Ovary (tissue), 9 donors: ENCODE measurements around the gene LRRC4C. TPM values are rescaled to one million over a fixed set of nuclear protein-coding genes. Genes with fewer than 3 reads are reported as not detected.

Experiments used
- DNase-seq, 5 donors: peaks; one replicate each; pipeline ENCODE4 v3.0.0-alpha.2; 2019 to 2020
- H3K27ac ChIP-seq, 2 donors: fragments of 200-600 bp; one replicate each; pipeline versions ENCODE4 v1.5.1 to v1.8.0; 2019 to 2022
- H3K27me3 ChIP-seq: fragments of 200-600 bp; one replicate; pipeline ENCODE4 v1.8.0; 2022
- H3K36me3 ChIP-seq: fragments of 200-600 bp; sonication (generic); one replicate; pipeline ENCODE4 v1.5.1; 2019
- H3K4me1 ChIP-seq: one replicate; pipeline ENCODE4 v1.8.1; 2013; ENCODE audit warnings: mild to moderate bottlenecking, moderate library complexity; ENCODE audit not compliant: insufficient read depth
- H3K4me3 ChIP-seq: fragments of 200-600 bp; sonication (generic); one replicate; pipeline ENCODE4 v1.5.1; 2017
- H3K9me3 ChIP-seq, 2 donors: fragments of 200-600 bp in 1 of 2; sonication (generic) in 1 of 2; one replicate each; pipeline versions ENCODE4 v1.5.1 to v1.8.1; 2013 to 2019; ENCODE audit warnings: mild to moderate bottlenecking in 1 of 2, moderate library complexity in 1 of 2
- CTCF ChIP-seq, 3 donors: fragments of 450-650 bp in 2 of 3; fragments of 200-600 bp in 1 of 3; IDR thresholded peaks; one replicate each; pipeline versions ENCODE4 v1.5.1 to v1.8.0; 2016 to 2022; ENCODE audit warnings: antibody characterized with exemption in 3 of 3, mild to moderate bottlenecking in 1 of 3
- EP300 ChIP-seq: sonication (generic); formaldehyde crosslinking; IDR thresholded peaks from one replicate; pipeline ENCODE4 v1.6.1; 2017; ENCODE audit warnings: antibody characterized with exemption
- POLR2A ChIP-seq: fragments of 450-650 bp; IDR thresholded peaks from one replicate; pipeline ENCODE4 v1.6.1; 2017; ENCODE audit warnings: antibody characterized with exemption, mild to moderate bottlenecking, moderate library complexity
- WGBS, 3 donors: extraction: QIAGEN DNeasy Blood & Tissue Kit in 1 of 3; methylation state at CpG; one replicate each; pipeline versions ENCODE4 v1.1.5 to v1.1.7; 2013 to 2017; 5-methylcytosine and 5-hydroxymethylcytosine counted together
- intact Hi-C, 4 donors: fragments of 100-400 bp; cut with DNase I; formaldehyde crosslinking; loops; one replicate each; pipeline versions ENCODE4 v1.11.0 to v1.15.1; 2022 to 2023
- polyA plus RNA-seq, 2 donors: library from polyadenylated mRNA; stranded (reverse); fragments of 200-250 nt in 1 of 2; fragments of 350-450 nt in 1 of 2; fragmentation: Illumina TruSeq in 1 of 2; extraction: RNeasy Lipid Tissue Mini Kit (QIAGEN cat#74804) in 1 of 2; gene quantifications; one replicate each; pipeline ENCODE4 v1.2.3, GENCODE V29; 2013 to 2014
- total RNA-seq, 7 donors: library from RNA; depleted of rRNA in 2 of 7; stranded (reverse); fragments of >200 nt in 2 of 7; fragmentation: NEBNext Ultra II Directional in 3 of 7; extraction: Animal tissue kit (Norgen Biotek cat#: 25700) in 3 of 7; gene quantifications; one replicate each; pipeline versions ENCODE4 v1.1.0 to v1.2.4, GENCODE V29; 2016 to 2023
- donor health status: DM: no; HTN: no; CAD: no; lungs with moderate emphysema.
- donor health status: DM: no; HTN: no; CAD: no.
- donor health status: Bipolar disorder and iron deficiency.
- donor health status: DM: yes; HTN: yes; CAD: no.
- donor health status: DM: no; HTN: no; CAD: no.
- donor health status: DM: yes; HTN: yes; CAD: no.

LRRC4C gene
- total and polyA plus RNA-seq, 9 donors, result 0.15 to 12.5 (median 0.78) TPM

DNA sequence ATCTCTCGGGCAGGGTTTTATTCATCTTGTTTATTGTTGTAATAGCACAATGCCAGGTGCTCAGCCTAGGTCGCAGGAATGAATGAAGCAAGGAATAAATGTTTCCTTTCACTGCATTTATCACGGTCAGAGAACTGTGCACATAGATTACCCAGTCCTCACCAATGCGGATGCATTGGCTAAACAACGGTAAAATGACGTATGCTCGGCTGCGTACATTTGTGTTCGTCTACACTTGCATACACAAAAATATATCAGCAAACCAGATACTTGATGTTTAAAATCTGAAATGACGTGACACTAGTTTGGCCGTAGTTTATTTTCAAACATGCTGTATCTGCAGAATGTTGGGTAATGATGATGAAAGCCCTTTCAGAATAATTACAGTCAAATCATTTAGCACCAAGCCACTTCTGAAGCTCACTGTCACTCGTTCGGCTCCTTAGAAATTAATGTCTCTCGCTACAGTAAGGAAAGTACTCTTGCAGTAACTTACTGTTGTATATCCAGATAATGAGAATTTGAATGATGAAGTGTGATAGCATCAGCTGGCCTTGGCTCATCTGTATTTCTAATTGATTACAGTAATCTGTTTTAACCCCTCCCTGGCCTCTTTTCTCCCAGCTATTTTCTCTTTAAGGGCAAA lies 268.9 kb downstream of the LRRC4C start:
- Histone ChIP-seq H3K36me3 (no peaks in the 10 kb centered on the region), H3K27ac (no peak overlapping the region), H3K4me1 (no peaks in the 10 kb centered on the region), H3K27me3 (no peaks in the 10 kb centered on the region), H3K9me3 (no peaks in the 10 kb centered on the region), H3K4me3 (no peak overlapping the region)
- intact Hi-C loops, result no loop called here
- WGBS, 3 donors, result 84 to 92% (median 86%) methylated on average over 14 of the region's 14 CpGs
- DNase-seq, result no peak
- TF ChIP-seq POLR2A, result no peak
- no peak for TF ChIP-seq EP300
- no peak for TF ChIP-seq CTCF (IDR thresholded peaks at IDR 0.05)

DNA sequence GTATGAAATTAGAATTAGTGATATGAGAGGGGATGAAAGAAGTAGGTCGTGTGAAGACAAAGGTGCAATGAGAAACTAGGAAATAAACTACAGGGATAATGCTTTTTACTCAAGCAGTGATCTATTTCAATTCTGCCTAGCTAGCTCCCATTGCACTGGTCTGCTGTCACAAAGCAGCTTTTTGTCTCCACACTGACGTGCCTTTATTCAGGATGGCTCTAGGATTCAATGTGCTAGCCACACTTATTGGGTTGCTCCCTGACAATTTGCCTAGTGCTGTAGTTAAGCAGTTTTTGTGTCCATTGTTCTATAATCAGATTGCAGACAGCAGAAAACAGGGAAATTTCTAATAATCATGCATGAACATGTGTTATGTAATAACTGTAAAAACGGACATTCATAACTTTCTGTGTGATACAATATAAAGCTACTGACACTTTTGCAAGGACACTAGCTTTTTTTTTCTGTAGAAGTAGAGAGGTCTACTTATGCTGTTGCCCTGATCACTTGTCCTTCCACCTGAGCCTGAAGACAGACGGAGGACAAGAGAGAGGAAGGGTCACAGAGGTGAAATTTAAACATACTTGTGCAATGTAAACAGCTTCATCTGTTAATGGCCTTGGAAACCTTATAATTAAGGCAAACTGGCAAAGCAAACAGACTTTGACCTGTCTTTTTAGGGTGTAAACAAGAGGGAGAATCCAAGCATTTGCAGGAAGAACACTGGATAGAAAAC lies 269.6 kb downstream of the LRRC4C start:
- no peak overlapping the region for H3K27ac ChIP-seq
- no peak overlapping the region for H3K4me3 ChIP-seq
- no peaks in the 10 kb centered on the region for H3K36me3 ChIP-seq
- intact Hi-C loops, result no loop called here
- no peaks in the 10 kb centered on the region for H3K4me1 ChIP-seq
- TF ChIP-seq CTCF (IDR thresholded peaks at IDR 0.05) (no peak), POLR2A (no peak), EP300 (no peak)
- no peaks in the 10 kb centered on the region for H3K27me3 ChIP-seq
- 47 to 57% (median 53%) methylated on average over 4 of the region's 4 CpGs for WGBS, 3 donors
- no peaks in the 10 kb centered on the region for H3K9me3 ChIP-seq
- DNase-seq, result no peak

GRCh38 chr11:41177791-41178190 lies 281.7 kb downstream of the LRRC4C start:
- Histone ChIP-seq H3K4me3 (no peak overlapping the region), H3K27ac (no peak overlapping the region), H3K9me3 (no peaks in the 10 kb centered on the region), H3K4me1 (no peaks in the 10 kb centered on the region), H3K36me3 (no peaks in the 10 kb centered on the region), H3K27me3 (no peaks in the 10 kb centered on the region)
- 80 to 85% (median 83%) methylated on average over 4 of the region's 4 CpGs for WGBS, 3 donors
- intact Hi-C loops, result no loop called here
- DNase-seq, result no peak
- TF ChIP-seq CTCF (IDR thresholded peaks at IDR 0.05), result no peak
- TF ChIP-seq EP300, result no peak
- TF ChIP-seq POLR2A, result no peak

- intact Hi-C loops, result no loop called here
- Histone ChIP-seq H3K4me1 (no peaks in the 10 kb centered on the region), H3K4me3 (no peak overlapping the region), H3K27me3 (no peaks in the 10 kb centered on the region), H3K27ac (no peak overlapping the region), H3K36me3 (no peaks in the 10 kb centered on the region), H3K9me3 (no peaks in the 10 kb centered on the region)
- WGBS, 3 donors, result 50 to 69% (median 52%) methylated on average over 1 of the region's 1 CpG
- no peak for DNase-seq
- TF ChIP-seq EP300 (no peak), POLR2A (no peak), CTCF (IDR thresholded peaks at IDR 0.05) (no peak)
Observed at GRCh38 chr11:41175304-41175972, 284.0 kb downstream of the LRRC4C start.
